Esophagus muscularis mucosa (tissue), 4 donors: ENCODE measurements around the gene ELF2.

Experiments used
- CTCF ChIP-seq, 3 experiments: fragments of 200-600 bp in 2 of 3; fragments of 450-650 bp in 1 of 3; sonication (generic) in 2 of 3; IDR thresholded peaks; one replicate each; pipeline ENCODE4 v1.5.1; 2017 to 2019; ENCODE audit warnings: antibody characterized with exemption in 3 of 3, mild to moderate bottlenecking in 2 of 3, moderate library complexity in 1 of 3
- EP300 ChIP-seq: sonication (generic); formaldehyde crosslinking; IDR thresholded peaks from one replicate; pipeline ENCODE4 v1.6.1; 2017; ENCODE audit warnings: antibody characterized with exemption
- POLR2A ChIP-seq: fragments of 450-650 bp; IDR thresholded peaks from one replicate; pipeline ENCODE4 v1.6.1; 2017; ENCODE audit warnings: antibody characterized with exemption, moderate library complexity, mild to moderate bottlenecking, low read depth

GRCh38 chr4:139044291-139044690 is 132.7 kb downstream of the ELF2 start:
- no peak for TF ChIP-seq CTCF (IDR thresholded peaks at IDR 0.05)
- no peak for TF ChIP-seq POLR2A
- TF ChIP-seq EP300 = no peak
